HepG2 (cell line): ENCODE results near the gene EPB41. TPM values are rescaled to one million over a fixed set of nuclear protein-coding genes. Genes with fewer than 3 reads are reported as not detected.
A peak's percentile ranks its signal among the peaks of the same experiment; 100 is the strongest.

Experiments
- AGO2 ChIP-seq: fragments of 200-400 bp; formaldehyde crosslinking; optimal IDR thresholded peaks from 2 replicates; pipeline ENCODE3; 2017; ENCODE audit warnings: mild to moderate bottlenecking, low read depth, low read length, moderate library complexity
- FOXA1 ChIP-seq, 2 experiments: fragments of 450-650 bp in 1 of 2; sonication (generic) in 1 of 2; formaldehyde crosslinking in 1 of 2; IDR thresholded peaks; 2 replicates each; pipeline versions ENCODE4 v1.4.0 to v1.6.1; 2016 to 2020; ENCODE audit warnings: missing genetic modification reagents in 1 of 2
- FOXO1 ChIP-seq: sonication (generic); formaldehyde crosslinking; IDR thresholded peaks from 2 replicates; pipeline ENCODE4 v1.4.0; 2020; ENCODE audit warnings: missing genetic modification reagents
- GATA4 ChIP-seq: sonication (generic); IDR thresholded peaks from 2 replicates; pipeline ENCODE4 v1.6.1; 2016; ENCODE audit warnings: antibody characterized with exemption, low read depth, borderline replicate concordance
- MAFK ChIP-seq, 2 experiments: IDR thresholded peaks in 1 of 2; conservative IDR thresholded peaks in 1 of 2; 2 replicates each; pipeline ENCODE4 v1.6.1; 2011; ENCODE audit warnings: improper control_type of control experiment in 2 of 2, low read length in 2 of 2
- MYNN ChIP-seq: sonication (generic); formaldehyde crosslinking; IDR thresholded peaks from 2 replicates; pipeline ENCODE4 v1.4.0; 2020; ENCODE audit warnings: mild to moderate bottlenecking, low read depth, missing genetic modification reagents
- NR3C1 ChIP-seq: sonication (generic); formaldehyde crosslinking; IDR thresholded peaks from 2 replicates; pipeline ENCODE4 v1.4.0; 2020; ENCODE audit warnings: missing genetic modification reagents
- SP1 ChIP-seq, 2 experiments: fragments of 450-650 bp in 1 of 2; sonication (generic) in 1 of 2; formaldehyde crosslinking in 1 of 2; IDR thresholded peaks; 2 replicates each; pipeline versions ENCODE4 v1.4.0 to v1.6.1; 2016 to 2020; ENCODE audit warnings: missing genetic modification reagents in 1 of 2
- ZFP36L1 ChIP-seq: sonication (generic); formaldehyde crosslinking; IDR thresholded peaks from 2 replicates; pipeline ENCODE4 v1.8.0; 2022; ENCODE audit warnings: mild to moderate bottlenecking, missing genetic modification reagents, moderate library complexity
- ZNF253 ChIP-seq: sonication (generic); formaldehyde crosslinking; IDR thresholded peaks from 2 replicates; pipeline ENCODE4 v1.8.0; 2022; ENCODE audit warnings: mild to moderate bottlenecking, missing genetic modification reagents, borderline replicate concordance
- ZNF367 ChIP-seq: sonication (generic); formaldehyde crosslinking; IDR thresholded peaks from 2 replicates; pipeline ENCODE4 v1.4.0; 2020; ENCODE audit warnings: missing genetic modification reagents, borderline replicate concordance
- ZNF451 ChIP-seq: sonication (generic); formaldehyde crosslinking; IDR thresholded peaks from 2 replicates; pipeline ENCODE4 v1.5.0; 2020; ENCODE audit warnings: mild to moderate bottlenecking, missing genetic modification reagents
- ZNF569 ChIP-seq: sonication (generic); formaldehyde crosslinking; IDR thresholded peaks from 2 replicates; pipeline ENCODE4 v1.5.0; 2020; ENCODE audit warnings: mild to moderate bottlenecking, missing genetic modification reagents, moderate library complexity, borderline replicate concordance
- ZNF577 ChIP-seq: sonication (generic); formaldehyde crosslinking; IDR thresholded peaks from 2 replicates; pipeline ENCODE4 v1.4.0; 2020; ENCODE audit warnings: mild to moderate bottlenecking, low read depth, missing genetic modification reagents, borderline replicate concordance
- ZNF629 ChIP-seq: sonication (generic); formaldehyde crosslinking; conservative IDR thresholded peaks from 2 replicates; pipeline ENCODE4 v1.5.0; 2020; ENCODE audit warnings: missing genetic modification reagents
- ZNF841 ChIP-seq: sonication (generic); formaldehyde crosslinking; IDR thresholded peaks from 2 replicates; pipeline ENCODE4 v1.8.1; 2023; ENCODE audit warnings: missing genetic modification reagents, borderline replicate concordance
- polyA plus RNA-seq, 8 experiments: library from polyadenylated mRNA; depleted of rRNA in 3 of 8; stranded (reverse) in 7 of 8; unstranded in 1 of 8; fragments of >200 nt; fragmentation: Illumina TruSeq in 4 of 8; extraction: Trizol in 4 of 8; gene quantifications; 2 replicates each; pipeline versions ENCODE4 v1.2.1 to v1.2.3, GENCODE V29; 2011 to 2016; ENCODE audit warnings: low read depth in 4 of 8, missing spikeins in 1 of 8, mixed read lengths in 1 of 8; ENCODE audit not compliant: insufficient read depth in 1 of 8
- total RNA-seq, 5 experiments: library from RNA; depleted of rRNA; stranded (reverse); fragments of >200 nt; fragmentation: Illumina TruSeq; extraction: Trizol; gene quantifications; 2 replicates each; pipeline ENCODE4 v1.2.3, GENCODE V29; 2016; ENCODE audit warnings: low read depth in 1 of 5
- TF ChIP-seq, protein P1 (sequence below): sonication (generic); formaldehyde crosslinking; IDR thresholded peaks from 2 replicates; pipeline ENCODE4 v1.4.0; 2020; ENCODE audit warnings: mild to moderate bottlenecking, missing genetic modification reagents
- TF ChIP-seq, protein P2 (sequence below): sonication (generic); formaldehyde crosslinking; IDR thresholded peaks from 2 replicates; pipeline ENCODE4 v1.5.0; 2020; ENCODE audit warnings: missing genetic modification reagents
- TF ChIP-seq, protein P3 (sequence below): sonication (generic); formaldehyde crosslinking; IDR thresholded peaks from 2 replicates; pipeline ENCODE4 v1.5.0; 2020; ENCODE audit warnings: missing genetic modification reagents
- TF ChIP-seq, protein P4 (sequence below): sonication (generic); formaldehyde crosslinking; IDR thresholded peaks from 2 replicates; pipeline ENCODE4 v1.4.0; 2020; ENCODE audit warnings: mild to moderate bottlenecking, low read depth, missing genetic modification reagents
- TF ChIP-seq, protein P5 (sequence below): sonication (generic); formaldehyde crosslinking; IDR thresholded peaks from 2 replicates; pipeline ENCODE4 v1.4.0; 2020; ENCODE audit warnings: missing genetic modification reagents; ENCODE audit errors: not compliant biosample characterization
- TF ChIP-seq, protein P6 (sequence below): sonication (generic); formaldehyde crosslinking; IDR thresholded peaks from 2 replicates; pipeline ENCODE4 v1.5.0; 2020; ENCODE audit warnings: mild to moderate bottlenecking, missing genetic modification reagents, moderate library complexity

EPB41 gene
- total and polyA plus RNA-seq, 2 of the 13 experiments (the other 11 are each of a cell fraction or from before 2014, with no cell fraction given), result 34.5 to 46.7 TPM

DNA sequence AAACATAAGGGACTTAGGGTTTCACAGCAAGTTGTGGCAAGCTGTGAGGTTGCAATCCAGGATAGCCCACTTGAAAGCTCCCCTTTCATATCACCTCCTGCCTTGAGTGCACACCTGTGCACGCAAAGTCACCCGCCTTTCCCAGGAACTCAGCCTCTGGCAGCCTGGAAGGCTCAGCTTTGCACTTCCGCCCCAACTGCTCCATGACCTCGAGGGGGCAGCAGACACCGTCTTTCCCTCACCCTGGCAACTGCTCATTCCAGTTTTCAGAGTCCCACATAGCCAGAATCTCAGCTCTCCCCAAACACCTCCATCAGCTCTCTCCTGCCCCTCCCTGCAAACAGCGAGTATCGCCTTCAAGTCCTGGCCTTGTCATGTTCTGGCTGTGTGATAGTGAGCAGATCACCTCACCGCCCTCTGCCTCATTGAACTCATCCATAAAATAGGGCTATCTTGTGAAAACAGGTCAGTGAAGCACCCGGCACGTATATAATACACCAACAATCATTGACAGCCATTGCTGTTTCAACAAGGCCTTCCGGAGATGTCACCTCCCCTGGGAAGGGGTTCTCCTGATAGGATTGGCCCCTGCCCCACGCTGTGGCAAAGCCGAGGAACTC is 32.2 kb upstream of the EPB41 start (continued):
- TF ChIP-seq, protein P1, sequence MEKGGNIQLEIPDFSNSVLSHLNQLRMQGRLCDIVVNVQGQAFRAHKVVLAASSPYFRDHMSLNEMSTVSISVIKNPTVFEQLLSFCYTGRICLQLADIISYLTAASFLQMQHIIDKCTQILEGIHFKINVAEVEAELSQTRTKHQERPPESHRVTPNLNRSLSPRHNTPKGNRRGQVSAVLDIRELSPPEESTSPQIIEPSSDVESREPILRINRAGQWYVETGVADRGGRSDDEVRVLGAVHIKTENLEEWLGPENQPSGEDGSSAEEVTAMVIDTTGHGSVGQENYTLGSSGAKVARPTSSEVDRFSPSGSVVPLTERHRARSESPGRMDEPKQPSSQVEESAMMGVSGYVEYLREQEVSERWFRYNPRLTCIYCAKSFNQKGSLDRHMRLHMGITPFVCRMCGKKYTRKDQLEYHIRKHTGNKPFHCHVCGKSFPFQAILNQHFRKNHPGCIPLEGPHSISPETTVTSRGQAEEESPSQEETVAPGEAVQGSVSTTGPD (CRISPR knock-in tag), result no peak
- no peak for TF ChIP-seq FOXA1 (IDR thresholded peaks at IDR 0.05)
- TF ChIP-seq FOXA1 (CRISPR knock-in tag; IDR thresholded peaks at IDR 0.05), result no peak
- TF ChIP-seq ZNF367 (CRISPR knock-in tag), result no peak
- TF ChIP-seq MAFK (conservative IDR thresholded peaks at IDR 0.05 in 1 of 2, IDR thresholded peaks at IDR 0.05 in 1 of 2; ENCODE audit: low read length in 2 of 2), result no peak
- TF ChIP-seq, protein P2, sequence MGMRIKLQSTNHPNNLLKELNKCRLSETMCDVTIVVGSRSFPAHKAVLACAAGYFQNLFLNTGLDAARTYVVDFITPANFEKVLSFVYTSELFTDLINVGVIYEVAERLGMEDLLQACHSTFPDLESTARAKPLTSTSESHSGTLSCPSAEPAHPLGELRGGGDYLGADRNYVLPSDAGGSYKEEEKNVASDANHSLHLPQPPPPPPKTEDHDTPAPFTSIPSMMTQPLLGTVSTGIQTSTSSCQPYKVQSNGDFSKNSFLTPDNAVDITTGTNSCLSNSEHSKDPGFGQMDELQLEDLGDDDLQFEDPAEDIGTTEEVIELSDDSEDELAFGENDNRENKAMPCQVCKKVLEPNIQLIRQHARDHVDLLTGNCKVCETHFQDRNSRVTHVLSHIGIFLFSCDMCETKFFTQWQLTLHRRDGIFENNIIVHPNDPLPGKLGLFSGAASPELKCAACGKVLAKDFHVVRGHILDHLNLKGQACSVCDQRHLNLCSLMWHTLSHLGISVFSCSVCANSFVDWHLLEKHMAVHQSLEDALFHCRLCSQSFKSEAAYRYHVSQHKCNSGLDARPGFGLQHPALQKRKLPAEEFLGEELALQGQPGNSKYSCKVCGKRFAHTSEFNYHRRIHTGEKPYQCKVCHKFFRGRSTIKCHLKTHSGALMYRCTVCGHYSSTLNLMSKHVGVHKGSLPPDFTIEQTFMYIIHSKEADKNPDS (CRISPR knock-in tag), result no peak
- no peak for TF ChIP-seq MYNN (CRISPR knock-in tag)
- TF ChIP-seq ZFP36L1 (CRISPR knock-in tag), result no peak
- TF ChIP-seq ZNF569, result no peak
- TF ChIP-seq ZNF629 (CRISPR knock-in tag), result peak; percentile 87
- no peak for TF ChIP-seq NR3C1 (CRISPR knock-in tag)
- no peak for TF ChIP-seq AGO2
- TF ChIP-seq, protein P3, sequence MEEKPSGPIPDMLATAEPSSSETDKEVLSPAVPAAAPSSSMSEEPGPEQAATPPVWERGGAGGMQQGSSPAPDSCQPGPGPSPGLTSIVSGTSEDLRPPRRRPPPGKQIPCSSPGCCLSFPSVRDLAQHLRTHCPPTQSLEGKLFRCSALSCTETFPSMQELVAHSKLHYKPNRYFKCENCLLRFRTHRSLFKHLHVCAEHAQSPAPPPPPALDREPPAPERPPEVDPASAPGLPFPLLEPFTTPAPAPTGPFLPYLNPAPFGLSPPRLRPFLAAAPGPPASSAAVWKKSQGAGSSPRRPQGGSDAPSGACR (CRISPR knock-in tag), result no peak
- TF ChIP-seq ZNF253 (CRISPR knock-in tag), result no peak
- no peak for TF ChIP-seq ZNF577 (CRISPR knock-in tag)
- no peak for TF ChIP-seq SP1 (IDR thresholded peaks at IDR 0.05)
- no peak for TF ChIP-seq SP1 (CRISPR knock-in tag; IDR thresholded peaks at IDR 0.05)
- TF ChIP-seq ZNF451 (CRISPR knock-in tag), result no peak
- TF ChIP-seq GATA4, result no peak
- TF ChIP-seq, protein P4, sequence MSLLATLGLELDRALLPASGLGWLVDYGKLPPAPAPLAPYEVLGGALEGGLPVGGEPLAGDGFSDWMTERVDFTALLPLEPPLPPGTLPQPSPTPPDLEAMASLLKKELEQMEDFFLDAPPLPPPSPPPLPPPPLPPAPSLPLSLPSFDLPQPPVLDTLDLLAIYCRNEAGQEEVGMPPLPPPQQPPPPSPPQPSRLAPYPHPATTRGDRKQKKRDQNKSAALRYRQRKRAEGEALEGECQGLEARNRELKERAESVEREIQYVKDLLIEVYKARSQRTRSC (CRISPR knock-in tag), result no peak
- TF ChIP-seq, protein P5, sequence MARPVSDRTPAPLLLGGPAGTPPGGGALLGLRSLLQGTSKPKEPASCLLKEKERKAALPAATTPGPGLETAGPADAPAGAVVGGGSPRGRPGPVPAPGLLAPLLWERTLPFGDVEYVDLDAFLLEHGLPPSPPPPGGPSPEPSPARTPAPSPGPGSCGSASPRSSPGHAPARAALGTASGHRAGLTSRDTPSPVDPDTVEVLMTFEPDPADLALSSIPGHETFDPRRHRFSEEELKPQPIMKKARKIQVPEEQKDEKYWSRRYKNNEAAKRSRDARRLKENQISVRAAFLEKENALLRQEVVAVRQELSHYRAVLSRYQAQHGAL (CRISPR knock-in tag), result no peak
- TF ChIP-seq, protein P6, sequence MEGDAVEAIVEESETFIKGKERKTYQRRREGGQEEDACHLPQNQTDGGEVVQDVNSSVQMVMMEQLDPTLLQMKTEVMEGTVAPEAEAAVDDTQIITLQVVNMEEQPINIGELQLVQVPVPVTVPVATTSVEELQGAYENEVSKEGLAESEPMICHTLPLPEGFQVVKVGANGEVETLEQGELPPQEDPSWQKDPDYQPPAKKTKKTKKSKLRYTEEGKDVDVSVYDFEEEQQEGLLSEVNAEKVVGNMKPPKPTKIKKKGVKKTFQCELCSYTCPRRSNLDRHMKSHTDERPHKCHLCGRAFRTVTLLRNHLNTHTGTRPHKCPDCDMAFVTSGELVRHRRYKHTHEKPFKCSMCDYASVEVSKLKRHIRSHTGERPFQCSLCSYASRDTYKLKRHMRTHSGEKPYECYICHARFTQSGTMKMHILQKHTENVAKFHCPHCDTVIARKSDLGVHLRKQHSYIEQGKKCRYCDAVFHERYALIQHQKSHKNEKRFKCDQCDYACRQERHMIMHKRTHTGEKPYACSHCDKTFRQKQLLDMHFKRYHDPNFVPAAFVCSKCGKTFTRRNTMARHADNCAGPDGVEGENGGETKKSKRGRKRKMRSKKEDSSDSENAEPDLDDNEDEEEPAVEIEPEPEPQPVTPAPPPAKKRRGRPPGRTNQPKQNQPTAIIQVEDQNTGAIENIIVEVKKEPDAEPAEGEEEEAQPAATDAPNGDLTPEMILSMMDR (CRISPR knock-in tag), result peak; percentile 99
- no peak for TF ChIP-seq ZNF841
- no peak for TF ChIP-seq FOXO1
